Bronchial epithelial cell (primary cell): ENCODE results near the gene HECTD3. TPM values are rescaled to one million over a fixed set of nuclear protein-coding genes. Genes with fewer than 3 reads are reported as not detected.

ENCODE experiments used
- DNase-seq: peaks from one replicate; pipeline ENCODE4 v3.0.0-alpha.2; 2010; ENCODE audit warnings: low read depth
- FAIRE-seq: peaks from 2 replicates; lab custom pipeline; 2011; peaks lifted over from hg19 to GRCh38; lab: Jason Lieb, UNC
- H3K27me3 ChIP-seq: 2 replicates; pipeline ENCODE4 v1.5.1; 2011; ENCODE audit warnings: low read length; ENCODE audit not compliant: control insufficient read depth, insufficient read depth
- H3K36me3 ChIP-seq: 2 replicates; pipeline ENCODE4 v1.5.1; 2011; ENCODE audit warnings: low read length; ENCODE audit not compliant: control insufficient read depth, insufficient read depth
- H3K4me3 ChIP-seq: 2 replicates; pipeline ENCODE4 v1.5.1; 2011; ENCODE audit warnings: mild to moderate bottlenecking, low read depth, low read length, control low read depth
- CTCF ChIP-seq: IDR thresholded peaks from 2 replicates; pipeline ENCODE4 v1.5.1; 2011; ENCODE audit warnings: mild to moderate bottlenecking, moderate library complexity, low read length, control low read depth, inconsistent platforms; ENCODE audit not compliant: insufficient read depth, severe bottlenecking
- total RNA-seq: library from RNA; depleted of rRNA; stranded (reverse); fragments of >200 nt; gene quantifications from 2 replicates; pipeline ENCODE4 v1.2.1, GENCODE V29; 2014

HECTD3 gene
- total RNA-seq, 1 donor from 2014 or later: 12.1 TPM

DNA sequence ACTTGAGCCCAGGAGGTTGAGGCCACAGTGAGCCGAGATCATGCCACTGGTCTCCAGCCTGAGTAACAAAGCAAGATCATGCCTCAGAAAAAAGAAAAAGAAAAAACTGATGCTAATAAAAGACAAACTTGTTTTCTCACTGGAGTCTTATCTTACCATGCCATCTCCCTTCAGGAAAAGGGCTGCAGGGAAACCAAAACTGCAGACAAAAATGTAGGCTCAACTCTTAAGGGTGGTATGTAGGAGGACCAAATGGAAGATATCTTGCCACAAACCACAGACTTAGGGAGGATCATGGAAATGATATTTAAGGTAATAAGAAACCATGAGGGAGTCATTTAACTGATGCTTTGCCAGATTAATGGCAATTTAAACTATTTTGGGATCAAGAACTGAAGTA lies 33.8 kb upstream of the HECTD3 start:
- no peak for DNase-seq
- Histone ChIP-seq H3K36me3 (no peaks in the 10 kb centered on the region), H3K27me3 (no peaks in the 10 kb centered on the region), H3K4me3 (no peak overlapping the region)
- no peak for TF ChIP-seq CTCF
- FAIRE-seq: no peak

DNA sequence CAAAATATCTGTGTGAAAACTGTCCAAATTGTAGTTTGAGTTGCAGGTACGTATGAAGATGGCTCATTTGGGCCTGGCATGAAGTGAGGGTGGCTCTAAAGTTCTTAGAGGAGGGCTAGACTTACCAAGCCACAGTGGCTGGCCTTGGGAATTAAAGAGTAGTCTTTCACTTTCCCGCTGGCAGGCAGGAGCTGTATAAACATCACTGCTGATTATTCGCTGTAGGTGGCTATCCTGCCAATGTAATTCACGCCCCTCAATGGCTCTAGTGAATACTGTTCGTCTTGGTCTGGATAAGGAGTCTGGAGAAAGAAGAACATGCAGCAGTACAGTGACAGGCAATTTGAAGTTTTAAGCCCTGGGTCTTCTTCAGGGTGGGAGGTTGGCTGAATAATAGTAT lies 32.0 kb upstream of the HECTD3 start:
- no peak overlapping the region for H3K4me3 ChIP-seq
- no peak for FAIRE-seq
- TF ChIP-seq CTCF: no peak
- no peak for DNase-seq
- H3K27me3 ChIP-seq: no peaks in the 10 kb centered on the region
- H3K36me3 ChIP-seq: no peaks in the 10 kb centered on the region

- H3K27me3 ChIP-seq: no peaks in the 10 kb centered on the region
- no peak for FAIRE-seq
- TF ChIP-seq CTCF: no peak
- no peak for DNase-seq
- no peaks in the 10 kb centered on the region for H3K36me3 ChIP-seq
- H3K4me3 ChIP-seq: no peak overlapping the region
Observed at GRCh38 chr1:45040297-45040696, 29.2 kb upstream of the HECTD3 start.

- H3K4me3 ChIP-seq: no peak overlapping the region
- no peak for TF ChIP-seq CTCF
- no peak for FAIRE-seq
- no peaks in the 10 kb centered on the region for H3K36me3 ChIP-seq
- no peaks in the 10 kb centered on the region for H3K27me3 ChIP-seq
- DNase-seq: no peak
Observed at GRCh38 chr1:45038661-45039364, 27.7 kb upstream of the HECTD3 start.

GRCh38 chr1:45038240-45038639 lies 27.1 kb upstream of the HECTD3 start:
- Histone ChIP-seq H3K4me3 (no peak overlapping the region), H3K27me3 (no peaks in the 10 kb centered on the region), H3K36me3 (no peaks in the 10 kb centered on the region)
- DNase-seq (no peak), FAIRE-seq (no peak)
- no peak for TF ChIP-seq CTCF

GRCh38 chr1:45037456-45037855 lies 26.3 kb upstream of the HECTD3 start:
- DNase-seq: peak; percentile 12
- no peak for FAIRE-seq
- H3K27me3 ChIP-seq: no peaks in the 10 kb centered on the region
- TF ChIP-seq CTCF: no peak
- no peak overlapping the region for H3K4me3 ChIP-seq
- H3K36me3 ChIP-seq: no peaks in the 10 kb centered on the region
